GM21737 (cell line): ENCODE data around the gene PGBD5.

Experiments used
- ATAC-seq: cut with Tn5 transposase; IDR thresholded peaks from one replicate; pipeline ENCODE4 v1.9.1; 2021; ENCODE audit warnings: mild to moderate bottlenecking, moderate library complexity; ENCODE audit not compliant: unreplicated experiment

Gene PGBD5

DNA sequence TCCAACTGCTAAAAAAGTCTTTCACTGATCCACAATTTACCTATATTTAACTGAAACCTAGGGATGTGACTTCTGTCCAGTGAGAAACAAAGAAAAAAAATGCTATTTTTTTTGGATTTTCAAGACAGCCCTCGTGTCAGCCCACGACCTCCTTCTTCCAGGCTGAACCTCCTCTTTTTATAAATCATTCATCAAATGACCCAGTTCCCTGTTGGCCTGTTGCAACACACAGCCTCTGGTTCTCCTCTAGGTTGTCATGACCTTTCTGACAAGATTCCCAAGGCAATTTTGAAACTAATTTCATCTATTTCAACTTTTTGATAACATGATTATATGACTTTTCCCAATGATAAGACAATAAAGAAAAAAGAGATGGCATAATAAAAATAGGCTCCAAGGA is 74.6 kb downstream of the PGBD5 start:
- no peak for ATAC-seq

DNA sequence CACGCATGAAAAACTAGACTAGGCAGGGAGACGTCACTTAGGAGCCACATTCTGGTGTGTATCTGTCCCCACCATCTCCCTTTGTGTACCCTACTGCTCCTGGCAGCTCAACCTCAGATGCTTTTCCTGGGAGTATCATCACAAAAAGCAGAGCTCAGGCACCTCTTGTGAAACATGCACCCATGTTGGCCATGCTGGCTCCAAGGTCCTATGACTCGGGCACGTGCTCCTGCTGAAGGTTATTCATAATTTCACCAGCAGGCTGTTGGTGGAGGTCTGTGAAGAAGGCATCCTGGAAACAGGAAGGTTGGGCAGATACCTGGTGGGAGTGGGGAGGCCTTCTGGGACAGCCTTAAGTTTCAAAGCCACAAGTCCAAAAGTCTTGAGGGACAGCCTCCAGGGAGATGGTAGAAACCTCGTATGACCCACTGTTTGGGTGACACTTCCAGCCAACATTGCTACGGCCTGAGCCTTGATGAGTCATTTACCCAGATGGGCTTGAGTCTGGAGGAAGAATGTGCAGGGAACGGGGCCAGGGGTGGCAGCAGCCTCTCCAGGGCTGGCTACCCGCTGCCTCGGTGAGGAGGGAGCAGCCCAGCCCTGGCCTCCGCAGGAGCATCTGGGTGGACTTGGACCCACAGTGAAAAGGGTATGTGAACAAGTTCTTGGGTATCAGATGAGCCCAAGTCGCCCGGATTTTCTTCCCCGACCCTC is 75.8 kb downstream of the PGBD5 start:
- no peak for ATAC-seq

DNA sequence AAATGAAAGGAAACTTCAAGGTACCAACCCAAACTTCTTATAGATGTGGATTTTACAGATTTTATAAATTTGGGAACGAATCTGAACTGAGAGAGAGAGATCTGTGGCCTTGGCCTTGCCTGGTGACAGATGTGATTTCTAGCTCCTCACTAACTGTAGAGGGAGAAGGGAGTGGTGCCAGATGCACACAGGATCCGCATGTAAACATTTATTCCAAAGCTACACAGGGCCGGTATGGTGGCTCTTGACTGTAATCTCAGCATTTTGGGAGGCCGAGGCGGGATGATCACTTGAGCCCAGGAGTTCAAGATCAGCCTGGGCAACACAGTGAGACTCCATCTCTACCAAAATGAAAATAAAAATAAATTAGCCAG is 77.1 kb downstream of the PGBD5 start:
- ATAC-seq, result no peak

DNA sequence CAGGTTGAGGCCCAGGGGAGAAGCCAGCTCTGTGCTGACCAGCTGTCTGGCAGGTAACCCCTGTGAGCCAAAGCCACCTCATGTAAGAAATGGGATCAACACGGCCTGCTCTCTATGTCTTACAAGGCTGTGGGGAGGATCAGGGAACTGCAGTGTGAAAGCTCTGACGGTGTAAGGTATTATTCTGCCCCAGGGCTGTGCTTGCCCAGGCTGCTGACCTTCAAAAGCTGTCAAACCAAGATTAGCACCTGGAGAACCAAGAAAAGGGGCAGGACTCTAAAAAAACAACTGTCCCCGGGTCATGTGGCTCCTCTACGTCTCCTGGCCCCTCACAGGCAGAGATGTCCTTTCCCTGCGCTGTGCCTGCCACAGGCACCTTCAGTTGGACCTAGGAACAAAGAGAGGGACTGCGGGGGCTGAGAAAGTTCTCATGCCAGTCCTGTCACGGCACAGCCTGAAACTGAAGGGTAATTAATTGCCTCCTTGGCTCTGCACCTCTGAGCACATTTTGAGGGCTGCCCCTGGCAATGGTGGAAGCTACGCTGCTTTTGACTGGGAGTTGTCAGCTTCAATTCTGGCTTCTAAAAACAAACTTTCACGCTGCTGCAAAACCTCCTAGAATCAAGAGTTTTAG is 77.6 kb downstream of the PGBD5 start:
- no peak for ATAC-seq

DNA sequence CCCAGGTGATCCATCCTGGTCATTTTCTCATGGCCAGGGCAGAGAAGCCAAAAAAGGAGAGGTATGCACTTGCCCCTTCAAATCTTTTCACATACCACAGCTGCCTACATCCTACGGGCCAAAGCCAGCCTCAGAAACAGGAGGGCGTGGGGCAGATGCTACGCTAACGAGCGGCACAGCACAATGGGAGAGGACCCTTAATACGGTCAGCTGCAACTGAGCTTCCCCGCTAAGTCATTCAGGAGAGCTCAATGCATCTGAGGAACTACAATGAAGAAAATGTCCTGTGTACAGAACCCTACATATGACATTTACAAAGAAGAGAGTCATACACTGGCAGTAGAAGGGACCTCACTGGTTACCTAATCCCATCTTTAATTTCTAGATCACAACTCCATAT is 78.2 kb downstream of the PGBD5 start:
- no peak for ATAC-seq

DNA sequence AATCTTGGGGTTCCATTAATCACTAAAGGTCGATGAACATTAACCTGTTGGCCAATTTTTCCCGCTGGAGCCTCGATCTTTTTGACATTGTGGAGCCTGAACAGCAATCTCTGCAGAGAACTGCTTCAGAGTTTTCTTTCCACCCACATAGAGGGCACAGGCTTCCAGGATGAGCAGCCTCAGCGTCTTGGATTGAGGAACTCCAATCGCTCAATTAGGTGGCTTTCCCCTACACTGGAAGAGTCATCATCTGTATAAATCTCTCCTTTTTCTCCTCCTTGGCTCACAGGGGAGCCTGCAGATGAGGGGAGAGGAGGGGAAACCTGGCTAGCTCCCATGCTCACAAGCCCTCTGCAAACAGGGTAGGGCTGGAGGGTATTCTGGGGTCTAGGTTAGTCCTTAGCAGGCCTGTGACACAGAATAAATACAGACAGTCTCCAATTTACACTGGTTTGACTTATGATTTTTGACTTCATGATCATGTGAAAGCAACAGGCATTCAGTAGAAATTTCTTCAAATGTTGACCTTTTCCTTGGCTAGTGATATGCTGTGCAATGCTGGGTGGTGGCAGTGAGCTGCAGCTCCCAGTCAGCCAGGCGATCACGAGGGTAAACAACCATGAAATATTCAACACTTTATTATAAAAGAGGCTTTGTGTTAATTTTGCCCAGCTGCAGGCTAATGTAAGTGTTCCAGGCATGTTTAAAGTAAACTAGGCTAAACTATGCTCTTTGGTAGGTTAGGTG is 80.8 kb downstream of the PGBD5 start:
- ATAC-seq, result no peak

DNA sequence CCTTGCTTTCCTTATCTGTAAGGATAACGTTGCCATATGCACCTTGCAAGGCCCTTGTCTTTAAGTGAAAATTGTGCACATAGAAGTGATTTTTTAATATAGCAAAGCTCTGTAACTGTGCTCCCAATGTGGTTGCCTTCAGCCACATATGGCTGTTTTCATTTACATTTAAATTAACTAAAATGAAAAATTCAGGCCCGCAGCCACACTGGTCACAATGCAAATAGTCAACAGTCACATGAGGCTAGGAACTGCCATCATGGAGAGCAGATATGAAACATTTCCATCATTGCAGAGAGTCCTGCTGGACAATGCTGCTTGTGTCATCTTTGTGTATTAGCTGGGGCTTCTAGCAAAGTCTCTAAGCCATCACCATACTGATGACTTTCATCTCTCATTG is 83.4 kb downstream of the PGBD5 start:
- no peak for ATAC-seq

DNA sequence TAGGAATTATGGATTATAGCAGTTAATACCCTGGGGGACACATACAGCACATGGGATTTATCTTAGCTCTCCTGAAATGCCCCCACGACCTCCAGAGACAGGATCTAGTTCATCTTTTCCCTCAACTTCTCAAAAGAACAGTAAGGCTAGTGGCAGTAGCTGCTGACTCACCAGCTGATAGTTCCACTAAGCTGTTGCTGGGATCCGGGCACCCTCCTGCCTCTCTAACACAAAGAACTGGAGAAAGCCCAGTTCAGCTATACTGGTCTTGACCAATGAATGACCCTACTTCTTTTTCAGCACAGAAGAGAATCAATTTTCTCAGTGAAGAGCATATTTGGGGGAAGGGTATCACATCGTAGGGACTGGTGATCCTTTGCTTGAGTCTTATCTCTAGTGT is 84.1 kb downstream of the PGBD5 start:
- no peak for ATAC-seq

DNA sequence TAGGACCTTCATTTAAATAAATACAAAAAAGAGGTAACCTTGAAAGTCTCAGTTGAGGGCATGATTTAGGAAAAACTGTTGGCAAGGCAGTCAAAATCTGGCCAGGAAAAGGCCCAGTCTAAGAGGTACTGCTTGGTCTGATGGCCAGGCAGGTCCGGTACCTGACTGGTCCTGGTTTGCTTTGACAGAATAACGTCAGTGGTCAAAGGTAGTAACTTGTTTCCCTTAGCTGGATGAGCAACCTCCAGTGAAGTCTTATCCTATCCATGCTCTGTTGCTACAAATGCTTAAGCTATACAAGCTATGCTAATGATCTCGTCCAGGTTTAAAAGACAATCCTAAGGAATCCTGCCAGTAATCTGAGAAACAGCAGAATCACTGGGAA is 85.0 kb downstream of the PGBD5 start:
- no peak for ATAC-seq

DNA sequence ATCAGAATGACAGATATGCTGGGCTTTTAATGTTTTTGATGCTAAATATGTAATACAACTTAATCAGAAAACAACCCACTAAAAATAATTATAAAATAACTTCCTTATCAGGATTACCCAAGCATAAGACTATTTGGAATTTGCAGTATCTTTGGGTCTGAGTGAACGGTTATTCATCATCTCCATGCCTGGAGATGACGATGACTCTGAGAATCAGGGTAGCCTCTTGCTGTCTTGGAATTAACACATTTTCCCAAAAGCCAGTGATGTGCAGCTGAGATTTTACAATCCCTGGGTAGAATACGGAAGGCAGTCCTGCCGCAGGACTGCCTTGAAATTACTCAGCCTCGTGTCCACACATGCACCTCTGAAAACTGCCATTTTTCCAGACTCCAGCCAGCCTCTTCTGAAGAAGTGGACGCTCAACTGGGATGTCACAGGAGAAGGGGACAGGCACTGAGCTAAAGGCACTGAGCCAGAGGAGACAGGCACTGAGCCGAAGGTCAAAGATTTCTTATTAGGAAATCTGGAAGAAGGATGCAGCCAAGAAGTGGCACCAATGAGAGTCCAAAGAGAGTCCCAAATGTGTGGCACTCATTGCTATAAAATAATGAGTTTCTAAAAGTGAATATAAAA is 85.5 kb downstream of the PGBD5 start:
- ATAC-seq, result no peak

DNA sequence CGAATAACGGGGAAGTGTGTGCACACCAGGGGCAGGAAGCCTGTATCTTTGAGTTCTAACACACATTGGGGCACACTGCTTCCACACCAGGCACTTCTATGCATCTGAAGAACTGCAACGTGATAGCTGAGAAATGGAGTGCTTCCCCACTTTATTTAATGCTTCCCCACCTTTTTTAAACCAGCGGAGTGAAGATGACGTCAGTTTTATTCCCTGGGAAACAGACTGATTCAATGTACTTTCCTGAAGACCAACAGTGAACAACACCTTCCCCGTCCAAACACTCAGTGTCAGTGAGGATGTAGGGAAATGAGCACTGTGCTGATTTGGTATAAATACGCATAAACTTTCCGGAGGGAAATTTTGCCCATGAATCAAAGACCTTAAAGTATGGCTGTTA is 87.1 kb downstream of the PGBD5 start:
- no peak for ATAC-seq

DNA sequence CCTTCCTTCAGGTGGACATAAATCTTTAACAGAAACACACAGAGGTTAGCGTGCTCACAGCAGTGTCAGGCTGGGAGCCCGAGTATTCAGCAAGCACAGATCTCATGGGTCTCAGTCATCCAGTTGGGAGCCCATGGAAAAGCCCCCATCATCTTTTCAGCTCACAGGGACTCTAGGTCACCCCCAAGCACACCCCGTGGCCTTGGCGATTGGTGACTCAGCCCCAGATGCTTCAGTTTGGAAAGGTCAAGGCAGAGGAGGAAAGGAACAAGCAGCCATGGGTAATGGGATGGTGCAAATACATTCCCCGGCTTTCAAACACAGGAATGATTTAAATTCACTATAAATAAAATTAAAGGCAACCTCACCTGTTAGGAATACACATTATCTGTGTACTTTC is 88.9 kb downstream of the PGBD5 start:
- ATAC-seq, result no peak

DNA sequence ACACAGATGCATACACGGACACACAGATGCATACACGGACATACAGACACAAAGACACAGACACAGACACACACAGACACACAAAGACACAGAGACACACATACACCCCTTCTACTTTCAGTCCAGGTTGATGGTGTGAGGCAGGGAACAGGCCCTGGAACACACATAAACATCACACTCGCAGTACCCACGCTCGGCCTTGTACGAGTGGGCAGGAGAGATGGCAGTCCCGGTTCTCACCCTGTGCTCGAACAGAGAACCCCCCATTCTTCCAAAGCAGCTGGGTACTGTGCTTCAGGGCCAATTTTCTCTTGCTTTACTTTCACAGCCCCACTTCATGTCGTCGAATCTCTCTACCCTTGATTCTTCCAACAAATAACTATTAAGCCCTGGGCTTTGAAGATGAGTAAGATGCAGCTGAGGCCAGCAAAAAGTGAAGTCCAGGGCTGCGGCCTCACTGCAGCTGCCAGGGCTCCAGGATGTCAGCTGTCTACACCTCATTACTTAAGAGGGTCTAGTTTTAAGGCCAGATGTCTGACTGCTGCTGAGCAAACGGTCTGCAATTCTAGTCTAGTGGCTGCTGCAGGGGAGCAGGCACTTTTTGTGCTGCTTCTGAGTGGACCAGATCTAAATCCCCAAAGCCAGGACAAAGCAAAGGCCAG is 90.1 kb downstream of the PGBD5 start:
- ATAC-seq, result no peak

DNA sequence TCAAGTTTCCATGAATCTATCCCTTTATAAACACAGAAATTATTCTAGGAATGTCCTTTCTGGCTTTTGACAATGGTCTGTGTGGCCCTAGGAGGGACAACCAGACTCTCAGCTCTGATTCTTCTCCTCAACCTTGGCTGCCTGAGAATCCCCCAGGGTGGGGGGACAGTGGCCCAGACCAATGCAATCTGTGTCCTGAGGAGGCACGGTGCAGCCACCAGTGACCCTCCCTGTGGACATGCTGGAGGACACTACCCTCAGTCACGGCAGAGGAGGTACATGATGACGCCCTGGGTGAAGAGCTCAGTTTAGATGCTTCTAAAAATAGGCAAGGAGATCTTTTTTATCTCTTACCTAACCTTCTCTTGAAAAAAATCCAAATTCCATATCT is 91.7 kb downstream of the PGBD5 start:
- ATAC-seq, result no peak

DNA sequence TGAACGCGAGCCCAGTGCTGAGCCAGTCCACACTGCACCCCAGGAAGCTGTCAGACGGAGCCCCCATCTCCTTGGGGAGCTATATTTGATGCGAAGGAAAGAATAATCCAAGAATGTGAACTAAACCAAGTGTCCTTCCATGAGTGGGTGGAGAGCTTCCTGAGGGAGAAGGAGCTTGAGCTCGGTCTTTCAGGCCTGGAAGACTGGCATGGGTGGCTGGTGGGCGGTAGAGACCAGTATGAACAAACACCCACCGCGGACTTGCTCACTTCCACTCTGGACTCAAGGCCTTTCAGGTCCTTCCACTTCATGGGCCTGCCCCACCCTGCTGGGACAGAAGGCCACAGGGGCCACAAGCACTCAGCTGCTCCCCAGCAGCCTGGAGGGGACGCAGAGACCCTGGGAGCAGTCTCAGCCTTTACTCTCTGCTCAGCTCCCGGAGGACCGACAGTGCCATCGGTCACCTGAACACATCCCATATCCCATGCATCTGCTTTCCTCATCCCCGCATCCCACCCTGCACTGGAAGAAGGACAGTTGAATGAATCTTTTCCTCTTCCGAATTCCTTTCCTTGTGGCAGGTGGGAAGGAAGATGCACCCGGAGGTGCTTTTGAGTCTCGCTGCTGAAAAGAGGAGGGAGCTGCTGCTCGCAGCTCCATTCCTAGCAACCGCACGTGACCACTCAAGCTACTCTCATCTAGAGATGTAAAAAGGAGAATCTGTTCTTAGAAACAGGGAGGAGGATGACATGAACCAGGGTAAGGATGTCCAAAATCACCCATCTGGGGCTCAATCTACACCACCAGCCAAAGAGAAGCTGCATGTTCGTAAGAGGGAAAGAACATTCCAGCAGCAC is 92.3 kb downstream of the PGBD5 start:
- ATAC-seq, result no peak

DNA sequence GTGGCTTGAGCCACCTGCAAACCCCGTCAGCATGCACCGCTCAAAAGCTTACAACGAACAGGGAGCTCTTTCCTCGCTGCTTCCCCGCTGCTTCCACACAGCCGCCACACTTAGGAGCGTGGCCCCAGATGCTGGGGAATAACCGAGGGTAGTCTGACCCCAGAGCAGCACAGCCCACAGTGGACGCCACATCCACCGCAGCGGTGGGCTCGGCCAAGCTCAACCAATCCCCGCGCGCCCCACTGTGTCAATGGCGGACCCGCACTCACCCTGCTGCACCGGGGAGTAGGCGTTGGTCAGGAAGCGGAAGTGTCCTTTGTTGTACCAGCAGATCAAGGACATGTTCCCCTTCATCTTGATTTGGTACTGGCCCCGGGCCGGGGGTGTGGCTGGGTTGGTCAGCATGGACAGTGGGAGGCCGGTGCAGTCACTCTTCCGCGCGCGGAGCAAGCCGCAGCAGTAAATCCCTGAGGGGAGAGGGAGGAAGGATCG is 93.5 kb downstream of the PGBD5 start:
- ATAC-seq, result no peak

DNA sequence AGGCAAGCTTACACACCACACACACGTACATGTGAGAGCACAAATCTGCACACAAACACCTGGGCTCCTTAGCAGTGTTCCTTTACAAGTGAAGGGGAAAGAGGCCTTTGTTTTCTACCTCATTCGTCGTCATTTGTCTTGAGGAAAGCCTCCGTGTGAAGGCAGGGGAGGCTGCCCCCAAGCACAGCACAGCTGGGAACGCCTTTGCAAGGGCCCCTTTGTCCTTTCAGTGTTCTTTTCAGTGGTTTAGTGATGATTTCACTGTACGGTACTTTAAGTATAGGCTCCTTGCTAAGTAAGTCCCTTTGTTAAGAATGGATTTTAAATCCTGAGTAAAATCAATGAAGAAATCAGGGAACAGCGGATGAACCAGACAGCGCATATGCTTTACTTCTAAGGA is 94.1 kb downstream of the PGBD5 start:
- ATAC-seq, result no peak

DNA sequence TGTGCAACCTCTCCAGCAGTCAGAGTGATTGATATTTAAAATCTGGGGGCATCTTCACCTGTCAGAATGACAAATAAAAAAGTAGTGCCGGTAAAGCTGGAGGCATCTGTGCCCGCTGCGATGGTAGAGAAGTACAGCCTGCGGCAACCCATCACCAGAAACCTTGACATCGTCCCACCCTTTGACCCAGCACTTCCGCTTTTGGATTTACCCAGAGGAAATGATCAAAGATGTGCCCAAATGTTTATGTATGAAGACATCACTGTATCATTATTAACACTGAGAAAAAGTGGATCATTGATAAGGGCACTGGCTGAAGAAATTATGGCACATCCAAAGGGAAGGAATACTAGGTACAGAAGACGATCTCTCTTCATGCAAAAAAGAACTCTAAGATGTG is 96.0 kb downstream of the PGBD5 start:
- no peak for ATAC-seq

DNA sequence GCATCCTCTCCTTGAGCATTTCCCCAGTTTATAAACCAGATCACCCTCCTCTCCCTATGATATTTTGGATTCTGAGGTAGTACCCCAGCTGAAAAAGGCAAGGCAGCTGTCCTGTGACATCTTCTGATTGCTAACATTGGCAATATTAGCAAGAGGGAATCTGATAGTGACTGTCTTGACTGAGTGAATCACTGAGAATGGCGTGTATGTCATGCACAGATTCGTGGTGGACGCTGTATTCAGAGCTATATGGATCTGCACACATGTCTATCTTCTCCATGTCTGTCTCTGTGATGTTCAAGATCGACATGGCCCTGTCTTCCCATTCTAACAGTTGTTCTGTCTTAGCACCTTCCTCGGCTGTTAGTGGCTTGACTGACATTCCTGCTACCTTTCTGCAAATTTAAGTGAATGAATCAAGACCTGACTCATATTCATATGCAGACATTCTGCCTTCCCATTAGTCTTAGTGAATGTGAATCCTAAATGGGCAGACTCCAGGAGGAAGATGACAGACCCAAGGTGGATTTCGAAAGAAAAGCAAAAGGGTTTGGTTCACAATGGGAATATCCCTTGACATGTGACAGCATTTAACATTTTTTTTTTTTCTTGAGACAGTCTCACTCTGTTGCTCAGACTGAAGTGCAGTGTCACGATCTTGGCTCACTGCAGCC is 97.7 kb downstream of the PGBD5 start:
- no peak for ATAC-seq

DNA sequence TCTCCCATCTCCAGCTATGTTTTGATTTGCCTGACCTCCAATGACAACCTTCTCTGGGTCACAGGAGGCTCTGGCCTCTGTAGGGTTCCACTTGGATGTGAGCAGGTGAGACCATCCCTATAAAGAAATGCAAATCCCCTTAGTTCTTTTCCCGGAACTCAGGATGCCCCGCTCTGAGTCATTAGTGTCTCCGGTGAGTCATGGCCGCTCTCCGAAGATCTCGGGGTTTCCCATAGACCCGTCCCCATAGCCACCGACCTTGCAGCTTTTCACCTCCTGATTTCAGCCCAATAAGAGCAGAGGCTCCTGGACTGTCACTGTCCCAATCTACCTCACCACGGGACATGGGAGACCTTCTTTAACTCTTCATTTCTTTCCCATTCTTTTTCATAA is 98.2 kb downstream of the PGBD5 start:
- no peak for ATAC-seq
